Measurements from ENCODE around the gene ERFL. TPM values are rescaled to one million over a fixed set of nuclear protein-coding genes. Genes with fewer than 3 reads are reported as not detected.

The ERFL gene
- total and polyA plus RNA-seq, 2 of the 8 experiments (the other 6 are each of a cell fraction or from before 2014, with no cell fraction given), result 0.12 TPM; not detected in 1

DNA sequence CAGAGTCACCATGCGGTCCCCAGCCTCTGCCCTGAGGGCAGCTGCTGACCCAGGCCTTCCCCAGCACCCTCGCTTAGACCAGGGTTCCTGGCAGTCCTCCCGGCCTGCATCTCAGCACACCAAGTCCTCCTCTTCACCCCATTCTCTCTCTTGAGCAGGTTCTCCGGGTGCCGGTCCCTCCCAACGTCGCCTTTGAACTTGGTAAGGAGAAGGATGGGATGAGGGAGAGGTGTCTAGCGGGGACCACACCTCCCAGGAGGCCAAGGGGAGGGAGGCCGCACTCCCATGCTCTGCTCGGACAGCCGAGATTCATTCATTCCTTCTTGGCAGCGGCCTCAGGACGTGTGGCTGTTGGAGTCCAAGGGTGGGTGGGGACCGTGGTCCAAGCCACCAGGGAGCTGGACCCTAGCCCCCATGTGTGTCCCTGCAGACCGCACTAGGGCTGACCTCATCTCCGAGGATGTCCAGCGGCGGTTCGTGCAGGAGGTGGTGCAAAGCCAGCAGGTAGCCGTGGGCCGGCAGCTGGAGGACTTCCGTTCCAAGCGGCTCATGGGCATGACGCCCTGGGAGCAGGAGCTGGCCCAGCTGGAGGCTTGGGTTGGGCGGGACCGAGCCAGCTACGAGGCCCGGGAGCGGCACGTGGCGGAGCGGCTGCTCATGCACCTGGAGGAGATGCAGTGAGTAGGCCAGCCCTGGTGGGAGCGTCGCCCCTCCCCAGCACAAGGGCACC is 35.9 kb downstream of the ERFL start:
- no peak overlapping the region for H2BK12ac ChIP-seq (ENCODE audit: low read depth, low read length)
- no peak overlapping the region for H4K5ac ChIP-seq (ENCODE audit: insufficient read length, low read depth, low read length)
- no peak overlapping the region for H2BK20ac ChIP-seq (ENCODE audit: low read length)
- H2BK120ac ChIP-seq (replicated peaks; ENCODE audit: low read depth, low read length), result no peak overlapping the region
- no peak overlapping the region for H2BK15ac ChIP-seq (ENCODE audit: low read length)
- H3K4me3 ChIP-seq (ENCODE audit: extremely low read depth in 1 of 4, insufficient read depth in 2 of 4, low read depth in 3 of 4, low read length in 4 of 4), result no peak overlapping the region
- H3K18ac ChIP-seq (ENCODE audit: extremely low read depth, low read length), result no peak overlapping the region
- no peaks in the 10 kb centered on the region for H3K23me2 ChIP-seq (ENCODE audit: low read depth, low read length)
- DNase-seq (ENCODE audit: low read depth in 1 of 2, low spot score in 2 of 2), result no peak
- TF ChIP-seq, protein P1, sequence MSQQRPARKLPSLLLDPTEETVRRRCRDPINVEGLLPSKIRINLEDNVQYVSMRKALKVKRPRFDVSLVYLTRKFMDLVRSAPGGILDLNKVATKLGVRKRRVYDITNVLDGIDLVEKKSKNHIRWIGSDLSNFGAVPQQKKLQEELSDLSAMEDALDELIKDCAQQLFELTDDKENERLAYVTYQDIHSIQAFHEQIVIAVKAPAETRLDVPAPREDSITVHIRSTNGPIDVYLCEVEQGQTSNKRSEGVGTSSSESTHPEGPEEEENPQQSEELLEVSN (IDR thresholded peaks at IDR 0.05), result peak; percentile 43; the same call in 1 of the 2 replicates
- TF ChIP-seq RXRA (IDR thresholded peaks at IDR 0.05; ENCODE audit: insufficient read depth, low read depth, low read length), result no peak
- H3K9me3 ChIP-seq (ENCODE audit: insufficient read depth in 2 of 2, low read depth in 1 of 2, low read length in 1 of 2), result no peaks in the 10 kb centered on the region
- H3K27ac ChIP-seq (ENCODE audit: low read depth, low read length), result no peak overlapping the region
- H3K23ac ChIP-seq (ENCODE audit: insufficient read length), result no peak overlapping the region
- H3K36me3 ChIP-seq (ENCODE audit: control insufficient read depth in 2 of 4, insufficient read depth in 4 of 4, low read length in 3 of 4), result peaks cover 0 to 2% (median 0%) of the 10 kb centered on the region in 4 experiments; a peak in 3 of 8 replicates
- no peaks in the 10 kb centered on the region for H3K79me1 ChIP-seq (ENCODE audit: low read depth, low read length)
- H2AK5ac ChIP-seq (ENCODE audit: low read depth, low read length), result no peak overlapping the region
- no peaks in the 10 kb centered on the region for H3K79me2 ChIP-seq (ENCODE audit: control insufficient read depth in 1 of 2, insufficient read depth in 2 of 2, low read length in 2 of 2)
- peaks cover 0 to 15% (median 10%) of the 10 kb centered on the region in 4 experiments; a peak in 6 of 7 replicates for H3K4me1 ChIP-seq (replicated peaks in 1 of 4; ENCODE audit: control insufficient read depth in 3 of 4, insufficient read depth in 4 of 4, low read length in 3 of 4)
- no peak overlapping the region for H3K4me2 ChIP-seq (ENCODE audit: insufficient read depth in 1 of 2, low read depth in 2 of 2, low read length in 2 of 2)
- H3K4ac ChIP-seq (replicated peaks; ENCODE audit: insufficient read length, low read depth, low read length), result no peak overlapping the region
- no peak overlapping the region for H4K91ac ChIP-seq (replicated peaks; ENCODE audit: insufficient read length, low read length)
- WGBS, 2 experiments (ENCODE audit: extremely low coverage in 1 of 2, insufficient coverage in 1 of 2, insufficient read length in 1 of 2, insufficient replicate concordance in 2 of 2, low coverage in 1 of 2, low lambda C conversion rate in 2 of 2, missing lambda C conversion rate in 1 of 2), result 91% methylated on average over 28 of the region's 34 CpGs; no CpG with 5 or more reads in 1 of the 2 experiments
- H4K8ac ChIP-seq (ENCODE audit: extremely low read depth, insufficient read depth, low read length), result peak overlapping the region; percentile 14; the same call in 1 of the 2 replicates
- H3K9ac ChIP-seq (replicated peaks in 1 of 4; ENCODE audit: extremely low read depth in 1 of 4, low read depth in 3 of 4, low read length in 3 of 4), result no peak overlapping the region
- H3K27me3 ChIP-seq (replicated peaks in 1 of 4; ENCODE audit: control insufficient read depth in 3 of 4, extremely low read depth in 1 of 4, insufficient read depth in 3 of 4, low read length in 3 of 4), result no peaks in the 10 kb centered on the region
- H3K56ac ChIP-seq (replicated peaks; ENCODE audit: insufficient read length, low read depth, low read length), result no peak overlapping the region
- no peak overlapping the region for H2AFZ ChIP-seq (ENCODE audit: low read length)
- peaks cover 0 to 6% of the 10 kb centered on the region in 2 experiments for H4K20me1 ChIP-seq (replicated peaks in 1 of 2; ENCODE audit: control insufficient read depth in 1 of 2, insufficient read depth in 2 of 2, low read length in 2 of 2)
- ChIA-PET POLR2A (ENCODE audit: partially characterized antibody) (interaction anchor here (1.3 to 13.9 kb wide), 3 partner anchors 14 to 32 kb away, joined by 3 to 298 read pairs (median 6); no protein-coding TSS in a partner anchor), CTCF (ENCODE audit: partially characterized antibody) (interaction anchor here (0.7 to 2.5 kb wide), 4 partner anchors 10 to 66 kb away, joined by 3 to 12 read pairs (median 5); no protein-coding TSS in a partner anchor)
- H2BK5ac ChIP-seq (ENCODE audit: low read depth, low read length), result no peak overlapping the region
- no peak overlapping the region for H3K14ac ChIP-seq (ENCODE audit: insufficient read length)
- no peak for FAIRE-seq

All from H1 (cell line).